Raji (cell line): ENCODE measurements around the gene GSDMA.

Source experiments
- POLR2A ChIP-seq: IDR thresholded peaks from 2 replicates; pipeline ENCODE4 v1.6.1; 2011; ENCODE audit warnings: low read depth, low read length, control low read depth; ENCODE audit not compliant: insufficient read depth

The GSDMA gene

GRCh38 chr17:39944393-39944711 lies 18.5 kb upstream of the GSDMA start:
- TF ChIP-seq POLR2A, result no peak

- TF ChIP-seq POLR2A, result no peak
Observed at GRCh38 chr17:39946551-39947330, 16.1 kb upstream of the GSDMA start.

GRCh38 chr17:39949028-39949427 lies 13.8 kb upstream of the GSDMA start:
- no peak for TF ChIP-seq POLR2A

- TF ChIP-seq POLR2A, result no peak
Observed at GRCh38 chr17:39950871-39951348, 11.9 kb upstream of the GSDMA start.

GRCh38 chr17:39951924-39952679 lies 10.7 kb upstream of the GSDMA start:
- TF ChIP-seq POLR2A, result no peak

GRCh38 chr17:39952680-39953470 lies 9.9 kb upstream of the GSDMA start:
- 0 out of 2 replicates have a peak, but pooled peaks have one; percentile 20 for TF ChIP-seq POLR2A

GRCh38 chr17:39953471-39953888 lies 9.3 kb upstream of the GSDMA start:
- peak; percentile 72 for TF ChIP-seq POLR2A

GRCh38 chr17:39954876-39955275 lies 7.9 kb upstream of the GSDMA start:
- TF ChIP-seq POLR2A, result no peak

GRCh38 chr17:39955726-39956225 lies 7.0 kb upstream of the GSDMA start:
- no peak for TF ChIP-seq POLR2A

- no peak for TF ChIP-seq POLR2A
Observed at GRCh38 chr17:39960524-39961041, 2.2 kb upstream of the GSDMA start.

GRCh38 chr17:39963829-39964228 lies 1.0 kb downstream of the GSDMA start:
- TF ChIP-seq POLR2A, result no peak

- TF ChIP-seq POLR2A, result no peak
Observed at GRCh38 chr17:39965017-39965699, 2.4 kb downstream of the GSDMA start.

GRCh38 chr17:39966771-39967170 lies 4.0 kb downstream of the GSDMA start:
- TF ChIP-seq POLR2A, result no peak

- no peak for TF ChIP-seq POLR2A
Observed at GRCh38 chr17:39968761-39969160, 6.0 kb downstream of the GSDMA start.
